ENCODE results near the gene BTN1A1. TPM values are rescaled to one million over a fixed set of nuclear protein-coding genes. Genes with fewer than 3 reads are reported as not detected.
A peak's percentile ranks its signal among the peaks of the same experiment; 100 is the strongest.
"Not testable (repeated sequence)": the region's sequence is repeated elsewhere in the genome, so short reads cannot be mapped to it uniquely, and the experiment has no call there.

The BTN1A1 gene
- polyA plus RNA-seq, 1 experiment = 0.04 TPM

DNA sequence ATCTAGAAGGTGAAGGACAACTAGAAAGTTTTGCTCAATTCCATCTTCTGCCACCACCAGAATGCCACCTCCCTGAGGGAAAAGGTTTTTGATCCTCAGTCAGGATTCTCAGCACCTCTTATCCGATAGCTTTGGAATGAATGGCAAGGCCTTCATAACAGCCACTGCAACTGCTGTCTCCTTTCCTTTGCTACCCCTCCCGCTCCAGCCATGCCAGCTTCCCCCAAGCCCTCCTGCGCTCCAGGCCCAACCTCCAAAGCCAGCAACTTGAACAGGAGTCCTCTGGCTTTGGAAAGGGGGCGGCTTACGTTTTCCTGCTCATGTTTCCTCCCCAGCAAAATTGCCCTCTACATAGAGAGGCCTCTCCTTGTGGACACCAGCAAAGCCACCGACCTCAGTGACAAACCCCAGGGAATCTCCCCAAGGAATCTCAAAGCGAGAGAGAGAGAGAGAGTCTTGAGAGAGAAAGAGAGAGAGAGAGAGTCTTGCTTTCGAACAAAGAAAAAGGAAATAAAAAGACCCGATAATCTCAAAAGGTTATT lies 42.8 kb upstream of the BTN1A1 start:
- POLR2A ChIA-PET = no interaction called here
- Histone ChIP-seq H3K27me3 (ENCODE audit: control insufficient read depth, insufficient read depth, low read length) (no peaks in the 10 kb centered on the region), H3K27ac (ENCODE audit: low read depth, low read length) (peak overlapping the region; percentile 86), H3K4me3 (ENCODE audit: low read depth, low read length) (peak overlapping the region; percentile 14), H3K9me3 (ENCODE audit: control insufficient read depth, insufficient read depth, low read length) (no peaks in the 10 kb centered on the region; the same call in 1 of the 2 replicates)
- TF ChIP-seq, protein P1, sequence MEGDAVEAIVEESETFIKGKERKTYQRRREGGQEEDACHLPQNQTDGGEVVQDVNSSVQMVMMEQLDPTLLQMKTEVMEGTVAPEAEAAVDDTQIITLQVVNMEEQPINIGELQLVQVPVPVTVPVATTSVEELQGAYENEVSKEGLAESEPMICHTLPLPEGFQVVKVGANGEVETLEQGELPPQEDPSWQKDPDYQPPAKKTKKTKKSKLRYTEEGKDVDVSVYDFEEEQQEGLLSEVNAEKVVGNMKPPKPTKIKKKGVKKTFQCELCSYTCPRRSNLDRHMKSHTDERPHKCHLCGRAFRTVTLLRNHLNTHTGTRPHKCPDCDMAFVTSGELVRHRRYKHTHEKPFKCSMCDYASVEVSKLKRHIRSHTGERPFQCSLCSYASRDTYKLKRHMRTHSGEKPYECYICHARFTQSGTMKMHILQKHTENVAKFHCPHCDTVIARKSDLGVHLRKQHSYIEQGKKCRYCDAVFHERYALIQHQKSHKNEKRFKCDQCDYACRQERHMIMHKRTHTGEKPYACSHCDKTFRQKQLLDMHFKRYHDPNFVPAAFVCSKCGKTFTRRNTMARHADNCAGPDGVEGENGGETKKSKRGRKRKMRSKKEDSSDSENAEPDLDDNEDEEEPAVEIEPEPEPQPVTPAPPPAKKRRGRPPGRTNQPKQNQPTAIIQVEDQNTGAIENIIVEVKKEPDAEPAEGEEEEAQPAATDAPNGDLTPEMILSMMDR (IDR thresholded peaks at IDR 0.05; ENCODE audit: low read depth, low read length) = no peak
- DNase-seq (ENCODE audit: low read depth, low spot score) = no peak
- CTCF ChIA-PET = no interaction called here

DNA sequence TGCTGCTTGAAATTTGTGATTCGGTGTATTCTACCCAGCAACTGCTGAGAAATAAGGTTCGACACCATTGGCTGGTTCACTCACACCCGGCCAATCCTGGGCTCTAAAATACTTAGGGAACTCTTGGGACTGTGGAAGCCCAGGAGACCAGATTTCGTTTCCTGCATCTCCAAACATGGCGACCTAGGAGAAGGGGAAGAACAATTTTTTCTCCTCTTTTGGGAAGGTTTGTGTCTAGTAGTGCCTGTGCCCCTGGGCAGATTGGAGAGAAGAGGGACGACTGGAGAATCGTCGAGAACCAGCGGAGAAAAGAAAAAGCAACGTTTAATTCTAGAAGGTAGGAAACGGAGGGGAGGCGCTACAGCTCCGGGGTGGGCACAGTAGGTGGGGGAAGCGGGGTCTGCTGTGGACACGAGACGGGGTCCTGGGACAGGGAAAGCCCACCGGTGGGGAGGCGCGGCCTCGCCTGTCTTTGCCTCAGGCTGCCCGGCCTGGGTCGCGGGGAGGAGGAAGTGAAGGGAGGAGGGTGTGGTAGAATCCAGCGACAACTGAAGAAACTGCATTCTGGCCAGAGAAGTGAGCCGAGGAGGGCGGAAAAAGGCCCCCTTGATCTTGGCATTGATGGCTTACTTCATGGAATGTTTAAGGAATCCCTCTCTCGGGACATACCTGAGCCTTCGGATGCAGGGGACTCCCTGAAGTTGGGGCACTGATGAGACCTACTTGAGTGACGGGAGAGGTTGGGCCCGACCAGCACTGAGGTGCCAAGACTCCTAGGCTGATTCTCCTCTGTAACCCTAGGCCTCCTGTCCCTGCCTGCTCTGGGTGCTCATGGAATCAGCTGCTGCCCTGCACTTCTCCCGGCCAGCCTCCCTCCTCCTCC lies 42.1 kb upstream of the BTN1A1 start, which contains the start of gene BTN2A1:
Gene BTN2A1, plus strand, starts transcription at position 150 of the 883 bp plus-strand sequence. Its CDS starts 682 bp downstream, at position 832.
- H3K4me3 ChIP-seq (ENCODE audit: low read depth, low read length) = peak within 1 kb of the TSS; percentile 94
- TF ChIP-seq, protein P1 (IDR thresholded peaks at IDR 0.05; ENCODE audit: low read depth, low read length) = no peak
- peak within 1 kb of the TSS; percentile 86 for H3K27ac ChIP-seq (ENCODE audit: low read depth, low read length)
- CTCF ChIA-PET = no interaction called here
- no peaks in the 10 kb centered on the region; the same call in 1 of the 2 replicates for H3K9me3 ChIP-seq (ENCODE audit: control insufficient read depth, insufficient read depth, low read length)
- peak; percentile 79 for DNase-seq (ENCODE audit: low read depth, low spot score)
- POLR2A ChIA-PET = no interaction called here
- no peaks in the 10 kb centered on the region for H3K27me3 ChIP-seq (ENCODE audit: control insufficient read depth, insufficient read depth, low read length)

DNA sequence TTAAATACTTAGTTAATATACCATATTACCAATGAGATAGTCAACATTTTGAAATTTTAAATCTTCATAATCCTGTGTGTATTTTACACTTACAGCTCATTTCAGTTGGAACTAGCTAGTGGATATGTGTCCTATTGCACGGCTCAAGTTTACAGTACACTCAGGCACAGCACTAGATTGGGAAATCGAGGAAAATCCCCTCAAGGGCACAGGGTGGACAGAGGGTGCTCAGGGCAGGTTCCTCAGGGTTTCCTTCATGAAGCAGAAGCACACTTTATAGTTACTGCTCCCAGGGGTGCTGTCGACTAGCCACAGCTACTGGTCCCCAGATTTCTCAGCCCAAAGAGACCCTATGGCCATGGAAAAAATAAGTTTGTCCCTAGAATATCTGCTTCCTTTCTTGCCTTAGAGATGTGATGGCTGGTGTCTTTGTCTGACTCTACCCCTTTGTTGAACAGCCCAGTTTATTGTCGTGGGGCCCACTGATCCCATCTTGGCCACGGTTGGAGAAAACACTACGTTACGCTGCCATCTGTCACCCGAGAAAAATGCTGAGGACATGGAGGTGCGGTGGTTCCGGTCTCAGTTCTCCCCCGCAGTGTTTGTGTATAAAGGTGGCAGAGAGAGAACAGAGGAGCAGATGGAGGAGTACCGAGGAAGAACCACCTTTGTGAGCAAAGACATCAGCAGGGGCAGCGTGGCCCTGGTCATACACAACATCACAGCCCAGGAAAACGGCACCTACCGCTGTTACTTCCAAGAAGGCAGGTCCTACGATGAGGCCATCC lies 40.9 kb upstream of the BTN1A1 start:
- TF ChIP-seq, protein P1 (IDR thresholded peaks at IDR 0.05; ENCODE audit: low read depth, low read length) = no peak
- no peak for DNase-seq (ENCODE audit: low read depth, low spot score)
- POLR2A ChIA-PET = no interaction called here
- Histone ChIP-seq H3K9me3 (ENCODE audit: control insufficient read depth, insufficient read depth, low read length) (no peaks in the 10 kb centered on the region; the same call in 1 of the 2 replicates), H3K27ac (ENCODE audit: low read depth, low read length) (no peak overlapping the region), H3K27me3 (ENCODE audit: control insufficient read depth, insufficient read depth, low read length) (no peaks in the 10 kb centered on the region), H3K4me3 (ENCODE audit: low read depth, low read length) (peak overlapping the region; percentile 94)
- CTCF ChIA-PET = no interaction called here

DNA sequence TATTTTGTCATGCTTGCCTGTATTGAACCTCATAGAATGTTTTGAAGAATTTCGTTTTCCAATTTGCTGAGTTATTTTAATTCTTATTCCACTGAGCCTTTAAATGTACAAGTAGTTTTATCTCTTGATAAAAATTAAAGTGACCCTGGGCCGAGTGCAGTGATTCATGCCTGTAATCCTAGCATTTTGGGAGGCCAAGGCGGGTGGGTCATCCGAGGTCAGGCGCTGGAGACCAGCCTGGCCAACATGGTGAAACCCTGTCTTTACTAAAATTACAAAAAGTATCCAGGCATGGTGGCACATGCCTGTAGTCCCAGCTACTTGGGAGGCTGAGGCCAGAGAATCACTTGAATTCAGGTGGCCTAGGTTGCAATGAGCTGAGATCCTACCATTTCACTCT lies 38.8 kb upstream of the BTN1A1 start:
- DNase-seq (ENCODE audit: low read depth, low spot score); H3K9me3 ChIP-seq (ENCODE audit: control insufficient read depth, insufficient read depth, low read length); H3K4me3 ChIP-seq (ENCODE audit: low read depth, low read length); H3K27me3 ChIP-seq (ENCODE audit: control insufficient read depth, insufficient read depth, low read length); CTCF ChIA-PET; H3K27ac ChIP-seq (ENCODE audit: low read depth, low read length): not testable (repeated sequence)
- POLR2A ChIA-PET = interaction anchor here (0.7 kb wide), 1 partner anchor 15 kb away, joined by 4 read pairs; no protein-coding TSS in a partner anchor

DNA sequence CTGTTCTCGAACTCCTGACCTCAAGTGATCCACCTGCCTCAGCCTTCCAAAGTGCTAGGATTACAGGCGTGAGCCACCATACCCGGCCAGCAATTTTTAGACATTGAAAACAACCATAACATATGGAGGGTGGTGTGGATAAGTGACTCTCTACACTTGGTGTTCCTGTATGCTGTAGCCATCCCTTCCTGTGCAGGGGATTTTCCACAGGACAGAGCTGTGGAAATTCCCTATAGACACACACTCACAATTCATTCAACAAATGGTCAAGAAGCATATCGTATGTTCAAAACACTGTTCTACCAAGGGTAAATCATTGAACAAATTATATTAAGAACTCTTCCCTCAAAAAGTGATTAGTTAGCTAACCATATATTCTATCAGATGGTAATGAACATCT lies 36.1 kb upstream of the BTN1A1 start:
- no peak for DNase-seq (ENCODE audit: low read depth, low spot score)
- Histone ChIP-seq H3K4me3 (ENCODE audit: low read depth, low read length) (no peak overlapping the region), H3K27me3 (ENCODE audit: control insufficient read depth, insufficient read depth, low read length) (no peaks in the 10 kb centered on the region), H3K27ac (ENCODE audit: low read depth, low read length) (no peak overlapping the region), H3K9me3 (ENCODE audit: control insufficient read depth, insufficient read depth, low read length) (no peaks in the 10 kb centered on the region)
- ChIA-PET POLR2A (no interaction called here), CTCF (no interaction called here)
- TF ChIP-seq, protein P1 (IDR thresholded peaks at IDR 0.05; ENCODE audit: low read depth, low read length) = no peak

All from AG04450 (cell line).